Activated naive CD8-positive, alpha-beta T cell treated with anti-CD3 and anti-CD28 coated beads for 36 hours (primary cell): ENCODE data around the gene ZNF697. TPM values are rescaled to one million over a fixed set of nuclear protein-coding genes. Genes with fewer than 3 reads are reported as not detected.
"Not testable (repeated sequence)": the region's sequence is repeated elsewhere in the genome, so short reads cannot be mapped to it uniquely, and the experiment has no call there.

ENCODE experiments used
- DNase-seq: peaks from one replicate; pipeline ENCODE4 v3.0.0; 2021
- H3K27ac Mint-ChIP-seq: one replicate; pipeline ENCODE4 v1.8.0; 2022; ENCODE audit warnings: mild to moderate bottlenecking, moderate library complexity, mixed read lengths
- H3K27me3 Mint-ChIP-seq: one replicate; pipeline ENCODE4 v1.8.0; 2022; ENCODE audit warnings: mild to moderate bottlenecking, mixed read lengths
- H3K36me3 Mint-ChIP-seq: one replicate; pipeline ENCODE4 v1.8.0; 2021; ENCODE audit warnings: mild to moderate bottlenecking, mixed read lengths
- H3K4me1 Mint-ChIP-seq: one replicate; pipeline ENCODE4 v1.8.0; 2021; ENCODE audit warnings: mixed read lengths
- H3K4me3 Mint-ChIP-seq: one replicate; pipeline ENCODE4 v1.8.0; 2022; ENCODE audit warnings: mild to moderate bottlenecking, moderate library complexity, mixed read lengths
- H3K9me3 Mint-ChIP-seq: one replicate; pipeline ENCODE4 v1.8.0; 2022; ENCODE audit warnings: mixed read lengths
- total RNA-seq, 2 experiments: library from RNA; stranded (reverse); gene quantifications; one replicate each; pipeline ENCODE4 v1.2.3, GENCODE V29; 2021

Gene ZNF697
- total RNA-seq, 2 experiments from 2014 or later, result 0.91 to 1.1 TPM

DNA sequence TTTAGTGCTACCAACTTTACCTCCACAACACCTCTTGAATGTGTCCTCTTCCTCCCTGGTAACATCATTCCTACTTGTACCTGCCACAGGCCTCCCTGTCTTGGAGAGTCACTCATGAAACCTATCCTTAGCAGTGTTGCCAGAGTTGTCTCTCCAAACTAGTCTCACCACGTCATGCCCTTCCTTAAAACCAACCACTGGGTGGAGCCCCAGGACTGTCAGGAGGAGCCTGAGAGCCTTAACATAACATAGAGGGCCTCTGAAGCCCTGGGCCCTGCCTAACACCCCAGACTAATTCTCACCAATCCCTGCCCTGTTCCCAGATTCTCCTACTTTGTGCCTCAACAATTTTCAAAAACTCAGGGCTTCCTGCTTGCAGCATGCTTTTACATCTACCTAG is 65.3 kb downstream of the ZNF697 start:
- Mint-ChIP-seq H3K27ac (no peak overlapping the region), H3K4me3 (no peak overlapping the region), H3K4me1 (no peaks in the 10 kb centered on the region), H3K27me3 (no peaks in the 10 kb centered on the region), H3K36me3 (no peaks in the 10 kb centered on the region), H3K9me3 (no peaks in the 10 kb centered on the region)
- peak; percentile 11 for DNase-seq

- not testable (repeated sequence) for H3K36me3 Mint-ChIP-seq, DNase-seq, H3K27ac Mint-ChIP-seq, H3K9me3 Mint-ChIP-seq, H3K4me3 Mint-ChIP-seq, H3K27me3 Mint-ChIP-seq, H3K4me1 Mint-ChIP-seq
Measured at GRCh38 chr1:119581076-119581475, 67.0 kb downstream of the ZNF697 start.

DNA sequence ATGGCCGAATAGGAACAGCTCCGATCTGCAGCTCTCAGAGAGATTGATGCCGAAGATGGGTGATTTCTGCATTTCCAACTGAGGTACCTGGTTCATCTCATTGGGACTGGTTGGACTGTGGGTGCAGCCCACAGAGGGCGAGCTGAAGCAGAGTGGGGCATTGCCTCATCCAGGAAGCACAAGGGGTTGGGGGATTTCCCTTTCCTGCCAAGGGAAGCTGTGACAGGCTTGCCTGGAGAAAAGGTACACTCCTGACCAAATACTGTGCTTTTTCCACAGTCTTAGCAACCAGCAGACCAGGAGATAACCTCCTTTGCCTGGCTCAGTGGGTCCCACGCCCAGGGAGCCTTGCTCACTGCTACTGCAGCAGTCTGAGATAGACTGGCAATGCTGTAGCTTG is 74.2 kb downstream of the ZNF697 start:
- Mint-ChIP-seq H3K27ac (no peak overlapping the region), H3K36me3 (no peaks in the 10 kb centered on the region), H3K4me3 (no peak overlapping the region), H3K27me3 (peaks cover 11% of the 10 kb centered on the region), H3K9me3 (no peaks in the 10 kb centered on the region), H3K4me1 (no peaks in the 10 kb centered on the region)
- no peak for DNase-seq

- not testable (repeated sequence) for H3K4me3 Mint-ChIP-seq, H3K4me1 Mint-ChIP-seq, H3K27ac Mint-ChIP-seq, H3K36me3 Mint-ChIP-seq, H3K9me3 Mint-ChIP-seq, DNase-seq
- H3K27me3 Mint-ChIP-seq, result peaks cover 17% of the 10 kb centered on the region
Measured at GRCh38 chr1:119569930-119570622, 78.0 kb downstream of the ZNF697 start.

Other genes with a start within 250 kb of the ZNF697 start
- gene HSD3B2, start 233.1 kb downstream of the ZNF697 start, total RNA-seq, result not detected
- not detected for gene HSD3B1, start 141.1 kb downstream of the ZNF697 start, total RNA-seq
- gene PHGDH, start 63.7 kb upstream of the ZNF697 start, total RNA-seq, result 100 to 1,000 TPM; 289 to 292 TPM
- not detected for gene HMGCS2, start 120.6 kb upstream of the ZNF697 start, total RNA-seq
- 10 to 100 TPM; 10.2 to 12.3 TPM for gene REG4, start 163.2 kb upstream of the ZNF697 start, total RNA-seq
- not detected for gene ADAM30, start 248.2 kb upstream of the ZNF697 start, total RNA-seq